Thyroid gland (tissue), 4 donors: ENCODE data around the gene OR2H2.

Experiments used
- POLR2A ChIP-seq, 2 donors: fragments of 450-650 bp; IDR thresholded peaks; one replicate each; pipeline ENCODE4 v1.6.1; 2017; ENCODE audit warnings: antibody characterized with exemption in 2 of 2, mild to moderate bottlenecking in 2 of 2, moderate library complexity in 1 of 2
- TF ChIP-seq, protein P1 (sequence below), 6 experiments: fragments of 200-600 bp in 3 of 6; fragments of 450-650 bp in 3 of 6; sonication (generic) in 3 of 6; IDR thresholded peaks; one replicate each; pipeline ENCODE4 v1.5.1; 2016 to 2019; ENCODE audit warnings: antibody characterized with exemption in 6 of 6, mild to moderate bottlenecking in 2 of 6, inconsistent platforms in 1 of 6, moderate library complexity in 1 of 6

DNA sequence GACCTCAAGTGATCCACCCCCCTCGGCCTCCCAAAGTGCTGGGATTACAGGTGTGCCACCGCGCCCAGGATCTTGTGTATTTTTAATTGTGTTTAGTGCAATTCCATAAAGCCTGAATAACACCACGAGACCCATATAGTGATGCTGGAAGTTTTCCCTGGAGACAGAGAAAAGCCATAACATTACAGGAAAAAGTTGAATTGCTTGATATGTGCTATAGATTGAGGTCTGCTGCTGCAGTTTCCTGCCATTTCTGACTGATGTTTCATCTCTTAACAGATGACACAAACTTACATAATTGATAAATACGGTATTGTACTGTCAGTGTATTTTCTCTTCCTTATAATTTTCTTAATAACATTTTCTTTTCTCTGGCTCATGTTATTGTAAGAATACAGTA, 18.1 kb upstream of the OR2H2 start:
- no peak for TF ChIP-seq POLR2A (IDR thresholded peaks at IDR 0.05)
- TF ChIP-seq, protein P1, sequence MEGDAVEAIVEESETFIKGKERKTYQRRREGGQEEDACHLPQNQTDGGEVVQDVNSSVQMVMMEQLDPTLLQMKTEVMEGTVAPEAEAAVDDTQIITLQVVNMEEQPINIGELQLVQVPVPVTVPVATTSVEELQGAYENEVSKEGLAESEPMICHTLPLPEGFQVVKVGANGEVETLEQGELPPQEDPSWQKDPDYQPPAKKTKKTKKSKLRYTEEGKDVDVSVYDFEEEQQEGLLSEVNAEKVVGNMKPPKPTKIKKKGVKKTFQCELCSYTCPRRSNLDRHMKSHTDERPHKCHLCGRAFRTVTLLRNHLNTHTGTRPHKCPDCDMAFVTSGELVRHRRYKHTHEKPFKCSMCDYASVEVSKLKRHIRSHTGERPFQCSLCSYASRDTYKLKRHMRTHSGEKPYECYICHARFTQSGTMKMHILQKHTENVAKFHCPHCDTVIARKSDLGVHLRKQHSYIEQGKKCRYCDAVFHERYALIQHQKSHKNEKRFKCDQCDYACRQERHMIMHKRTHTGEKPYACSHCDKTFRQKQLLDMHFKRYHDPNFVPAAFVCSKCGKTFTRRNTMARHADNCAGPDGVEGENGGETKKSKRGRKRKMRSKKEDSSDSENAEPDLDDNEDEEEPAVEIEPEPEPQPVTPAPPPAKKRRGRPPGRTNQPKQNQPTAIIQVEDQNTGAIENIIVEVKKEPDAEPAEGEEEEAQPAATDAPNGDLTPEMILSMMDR (IDR thresholded peaks at IDR 0.05), result no peak
